Mesenchymal stem cell (in vitro differentiated cells and primary cell): ENCODE data around the gene PAX5.

Experiments
- DNase-seq: peaks from one replicate; pipeline ENCODE4 v3.0.0-alpha.2; 2013
- H2AFZ ChIP-seq: one replicate; pipeline ENCODE4 v1.6.1; 2013; ENCODE audit warnings: low read depth, mild to moderate bottlenecking, control low read depth, inconsistent platforms, low read length, moderate library complexity
- H2AK5ac ChIP-seq: 2 replicates; pipeline ENCODE4 v1.6.1; 2013; ENCODE audit warnings: low read length, moderate library complexity, mild to moderate bottlenecking, inconsistent platforms; ENCODE audit not compliant: severe bottlenecking
- H2BK120ac ChIP-seq: one replicate; pipeline ENCODE4 v1.6.1; 2013; ENCODE audit warnings: low read depth, mild to moderate bottlenecking, inconsistent platforms, low read length, moderate library complexity
- H2BK12ac ChIP-seq, 2 experiments: one replicate each; pipeline ENCODE4 v1.6.1; 2013; ENCODE audit warnings: inconsistent platforms in 2 of 2, low read length in 2 of 2, mild to moderate bottlenecking in 2 of 2, moderate library complexity in 2 of 2, control low read depth in 1 of 2
- H2BK15ac ChIP-seq: one replicate; pipeline ENCODE4 v1.6.1; 2013; ENCODE audit warnings: mild to moderate bottlenecking, low read depth, inconsistent platforms; ENCODE audit not compliant: poor library complexity, severe bottlenecking
- H2BK5ac ChIP-seq: 2 replicates; pipeline ENCODE4 v1.6.1; 2013; ENCODE audit warnings: low read depth, mild to moderate bottlenecking, low read length, control low read depth, inconsistent platforms; ENCODE audit not compliant: poor library complexity, severe bottlenecking
- H3K14ac ChIP-seq, 2 experiments: one replicate each; pipeline ENCODE4 v1.6.1; 2013; ENCODE audit warnings: inconsistent platforms in 2 of 2, low read length in 2 of 2, control low read depth in 1 of 2, mild to moderate bottlenecking in 1 of 2, moderate library complexity in 1 of 2
- H3K18ac ChIP-seq, 2 experiments: one replicate each; pipeline ENCODE4 v1.6.1; 2013; ENCODE audit warnings: inconsistent platforms in 2 of 2, low read length in 2 of 2, control low read depth in 1 of 2, low read depth in 1 of 2, mild to moderate bottlenecking in 1 of 2
- H3K23ac ChIP-seq, 2 experiments: one replicate each; pipeline ENCODE4 v1.6.1; 2013; ENCODE audit warnings: inconsistent platforms in 2 of 2, low read length in 2 of 2, mild to moderate bottlenecking in 2 of 2, moderate library complexity in 2 of 2, control low read depth in 1 of 2
- H3K27ac ChIP-seq: 2 replicates; pipeline ENCODE4 v1.5.1; 2013; ENCODE audit warnings: mild to moderate bottlenecking, moderate library complexity, low read length, control low read depth, inconsistent platforms; ENCODE audit not compliant: poor library complexity, severe bottlenecking
- H3K27me3 ChIP-seq, 2 experiments: 2 replicates each; pipeline versions ENCODE4 v1.6.1 to v1.7.0; 2013; ENCODE audit warnings: low read length in 2 of 2, mild to moderate bottlenecking in 2 of 2, moderate library complexity in 2 of 2, control low read depth in 1 of 2, inconsistent platforms in 1 of 2; ENCODE audit not compliant: control insufficient read depth in 1 of 2, insufficient read depth in 1 of 2
- H3K36me3 ChIP-seq, 2 experiments: 2 replicates each; pipeline versions ENCODE4 v1.6.1 to v1.7.0; 2013; ENCODE audit warnings: low read length in 2 of 2, control low read depth in 1 of 2, inconsistent platforms in 1 of 2, low read depth in 1 of 2, mild to moderate bottlenecking in 1 of 2; ENCODE audit not compliant: insufficient read depth in 2 of 2, control insufficient read depth in 1 of 2
- H3K4ac ChIP-seq, 2 experiments: one replicate each; pipeline ENCODE4 v1.6.1; 2013; ENCODE audit warnings: inconsistent platforms in 2 of 2, low read length in 2 of 2, mild to moderate bottlenecking in 2 of 2, moderate library complexity in 2 of 2, control low read depth in 1 of 2, low read depth in 1 of 2
- H3K4me1 ChIP-seq: 2 replicates; pipeline ENCODE4 v1.6.1; 2013; ENCODE audit warnings: low read depth, low read length, control low read depth; ENCODE audit not compliant: control insufficient read depth, insufficient read depth
- H3K4me2 ChIP-seq: 2 replicates; pipeline ENCODE4 v1.6.1; 2013; ENCODE audit warnings: low read length, mild to moderate bottlenecking, inconsistent platforms; ENCODE audit not compliant: poor library complexity, severe bottlenecking
- H3K4me3 ChIP-seq, 2 experiments: 2 replicates each; pipeline versions ENCODE4 v1.5.1 to v1.7.0; 2013; ENCODE audit warnings: low read length in 2 of 2, mild to moderate bottlenecking in 2 of 2, control low read depth in 1 of 2, low read depth in 1 of 2; ENCODE audit not compliant: insufficient read depth in 1 of 2
- H3K79me1 ChIP-seq: replicated peaks from 2 replicates; pipeline ENCODE4 v1.6.1; 2013; ENCODE audit warnings: mild to moderate bottlenecking, control low read depth, low read length, inconsistent platforms; ENCODE audit not compliant: poor library complexity, severe bottlenecking
- H3K9ac ChIP-seq: 2 replicates; pipeline ENCODE4 v1.7.0; 2013; ENCODE audit warnings: mild to moderate bottlenecking, low read length, moderate library complexity
- H3K9me3 ChIP-seq: 2 replicates; pipeline ENCODE4 v1.7.0; 2013; ENCODE audit warnings: mild to moderate bottlenecking, low read length; ENCODE audit not compliant: control insufficient read depth
- H4K8ac ChIP-seq: one replicate; pipeline ENCODE4 v1.6.1; 2013; ENCODE audit warnings: inconsistent platforms, mild to moderate bottlenecking, low read length, moderate library complexity
- H4K91ac ChIP-seq: one replicate; pipeline ENCODE4 v1.6.1; 2013; ENCODE audit warnings: mild to moderate bottlenecking, low read length, inconsistent platforms
- WGBS: methylation state at CpG from one replicate; pipeline ENCODE4 v1.1.7; 2013; ENCODE audit warnings: mixed read lengths; 5-methylcytosine and 5-hydroxymethylcytosine counted together

The PAX5 gene

GRCh38 chr9:37001459-37001858 is 32.6 kb downstream of the PAX5 start:
- peaks cover 78 to 99% of the 10 kb centered on the region in 2 experiments for H3K27me3 ChIP-seq
- H3K79me1 ChIP-seq, result no peaks in the 10 kb centered on the region
- H3K36me3 ChIP-seq, result no peaks in the 10 kb centered on the region
- H3K4me3 ChIP-seq, result no peak overlapping the region
- no peak overlapping the region for H3K27ac ChIP-seq
- H4K91ac ChIP-seq, result no peak overlapping the region
- H2AK5ac ChIP-seq, result no peak overlapping the region
- H3K9me3 ChIP-seq, result no peaks in the 10 kb centered on the region
- no peak overlapping the region for H3K9ac ChIP-seq
- no peak overlapping the region for H3K18ac ChIP-seq
- H3K4me2 ChIP-seq, result no peak overlapping the region
- H2BK12ac ChIP-seq, result no peak overlapping the region
- no peak overlapping the region for H3K23ac ChIP-seq
- no peak overlapping the region for H3K14ac ChIP-seq
- no peak for DNase-seq
- WGBS, result 77% methylated on average over 9 of the region's 9 CpGs
- H2BK5ac ChIP-seq, result no peak overlapping the region
- peaks cover 11% of the 10 kb centered on the region for H3K4me1 ChIP-seq
- H2BK120ac ChIP-seq, result no peak overlapping the region
- no peak overlapping the region for H4K8ac ChIP-seq
- H2BK15ac ChIP-seq, result no peak overlapping the region
- no peak overlapping the region for H2AFZ ChIP-seq
- H3K4ac ChIP-seq, result no peak overlapping the region

GRCh38 chr9:36999728-37000333 is 34.2 kb downstream of the PAX5 start:
- H3K4me1 ChIP-seq, result peaks cover 14% of the 10 kb centered on the region
- H2BK5ac ChIP-seq, result no peak overlapping the region
- H3K27ac ChIP-seq, result no peak overlapping the region
- no peak overlapping the region for H3K23ac ChIP-seq
- no peaks in the 10 kb centered on the region for H3K79me1 ChIP-seq
- H2BK120ac ChIP-seq, result no peak overlapping the region
- no peak overlapping the region for H3K4me2 ChIP-seq
- H2BK15ac ChIP-seq, result no peak overlapping the region
- H2AFZ ChIP-seq, result no peak overlapping the region
- no peak overlapping the region for H4K8ac ChIP-seq
- H2BK12ac ChIP-seq, result no peak overlapping the region
- 61% methylated on average over 6 of the region's 8 CpGs for WGBS
- H3K18ac ChIP-seq, result no peak overlapping the region
- H3K4ac ChIP-seq, result no peak overlapping the region
- no peaks in the 10 kb centered on the region for H3K36me3 ChIP-seq
- no peak overlapping the region for H2AK5ac ChIP-seq
- no peak for DNase-seq
- H3K9ac ChIP-seq, result no peak overlapping the region
- H3K27me3 ChIP-seq, result peaks cover 71 to 95% of the 10 kb centered on the region in 2 experiments
- H3K9me3 ChIP-seq, result no peaks in the 10 kb centered on the region
- H3K14ac ChIP-seq, result no peak overlapping the region
- H3K4me3 ChIP-seq, result no peak overlapping the region
- H4K91ac ChIP-seq, result no peak overlapping the region

GRCh38 chr9:36997414-36997813 is 36.7 kb downstream of the PAX5 start:
- Histone ChIP-seq H4K91ac (no peak overlapping the region), H3K36me3 (no peaks in the 10 kb centered on the region), H2BK120ac (no peak overlapping the region), H3K4me1 (peaks cover 10% of the 10 kb centered on the region), H2BK15ac (no peak overlapping the region), H2AK5ac (no peak overlapping the region), H3K14ac (no peak overlapping the region), H3K9me3 (no peaks in the 10 kb centered on the region), H3K27me3 (peaks cover 67 to 91% of the 10 kb centered on the region in 2 experiments), H3K4me2 (no peak overlapping the region), H3K27ac (no peak overlapping the region), H2BK12ac (no peak overlapping the region), H3K23ac (no peak overlapping the region), H3K79me1 (no peaks in the 10 kb centered on the region), H2AFZ (no peak overlapping the region), H3K18ac (no peak overlapping the region), H3K4me3 (no peak overlapping the region), H3K9ac (no peak overlapping the region), H2BK5ac (no peak overlapping the region), H4K8ac (no peak overlapping the region), H3K4ac (no peak overlapping the region)
- WGBS, result 71% methylated on average over 12 of the region's 12 CpGs
- DNase-seq, result no peak

- Histone ChIP-seq H3K27me3 (peaks cover 64 to 91% of the 10 kb centered on the region in 2 experiments), H2AK5ac (no peak overlapping the region), H3K9me3 (peaks cover 2% of the 10 kb centered on the region), H3K4me3 (no peak overlapping the region), H3K79me1 (no peaks in the 10 kb centered on the region), H2BK12ac (no peak overlapping the region), H2BK120ac (no peak overlapping the region), H3K18ac (no peak overlapping the region), H3K14ac (no peak overlapping the region), H4K8ac (no peak overlapping the region), H2BK15ac (no peak overlapping the region), H3K27ac (no peak overlapping the region), H3K9ac (no peak overlapping the region), H2BK5ac (no peak overlapping the region), H4K91ac (no peak overlapping the region), H3K4me2 (no peak overlapping the region), H3K36me3 (no peaks in the 10 kb centered on the region), H3K4me1 (peaks cover 7% of the 10 kb centered on the region), H2AFZ (no peak overlapping the region), H3K23ac (no peak overlapping the region), H3K4ac (no peak overlapping the region)
- 69% methylated on average over 5 of the region's 5 CpGs for WGBS
- DNase-seq, result no peak
Measured at GRCh38 chr9:36996706-36997086, 37.4 kb downstream of the PAX5 start.
